K562 (cell line): Measurements from ENCODE around the gene FANCC. TPM values are rescaled to one million over a fixed set of nuclear protein-coding genes. Genes with fewer than 3 reads are reported as not detected.

Experiments used
- BCL6 ChIP-seq: fragments of 250-450 bp; sonication (Bioruptor Pico); IDR thresholded peaks from 2 replicates; pipeline ENCODE4 v1.4.0; 2020
- BDP1 ChIP-seq: IDR thresholded peaks from 3 replicates; pipeline ENCODE4 v1.6.1; 2011; ENCODE audit not compliant: insufficient read length, insufficient read depth
- CBFA2T2 ChIP-seq: fragments of 450-650 bp; conservative IDR thresholded peaks from 2 replicates; pipeline ENCODE4 v1.6.1; 2017; ENCODE audit warnings: mild to moderate bottlenecking
- DACH1 ChIP-seq: fragments of 450-650 bp; IDR thresholded peaks from 2 replicates; pipeline ENCODE4 v1.6.1; 2018; ENCODE audit not compliant: partially characterized antibody
- ELF1 ChIP-seq: fragments of 200-800 bp; sonication (Bioruptor generic); IDR thresholded peaks from 2 replicates; pipeline ENCODE4 v1.6.1; 2016; ENCODE audit warnings: missing genetic modification characterization, missing compliant biosample characterization
- FOXA1 ChIP-seq: fragments of 450-650 bp; IDR thresholded peaks from 2 replicates; pipeline ENCODE4 v1.6.1; 2016; ENCODE audit warnings: mild to moderate bottlenecking, borderline replicate concordance
- HDAC1 ChIP-seq, 2 experiments: fragments of 450-650 bp; IDR thresholded peaks; 2 replicates each; pipeline ENCODE4 v1.6.1; 2016 to 2017; ENCODE audit warnings: inconsistent platforms in 1 of 2, mild to moderate bottlenecking in 1 of 2, moderate library complexity in 1 of 2
- KDM1A ChIP-seq, 2 experiments: fragments of 450-650 bp; IDR thresholded peaks; 2 replicates each; pipeline ENCODE4 v1.6.1; 2016; ENCODE audit warnings: mild to moderate bottlenecking in 2 of 2
- MAFF ChIP-seq: IDR thresholded peaks from 2 replicates; pipeline ENCODE4 v1.6.1; 2012; ENCODE audit warnings: low read length, improper control_type of control experiment
- MYNN ChIP-seq, 2 experiments: sonication (generic); formaldehyde crosslinking in 1 of 2; IDR thresholded peaks; 2 replicates each; pipeline versions ENCODE4 v1.5.0 to v1.6.1; 2016 to 2020; ENCODE audit warnings: antibody characterized with exemption in 1 of 2, missing genetic modification reagents in 1 of 2
- RAD21 ChIP-seq, 2 experiments: fragments of 250-450 bp in 1 of 2; fragments of 450-650 bp in 1 of 2; sonication (Bioruptor Pico) in 1 of 2; formaldehyde crosslinking in 1 of 2; IDR thresholded peaks in 1 of 2; conservative IDR thresholded peaks in 1 of 2; 2 replicates each; pipeline versions ENCODE4 v1.4.0 to v1.8.0; 2020 to 2022; ENCODE audit warnings: mild to moderate bottlenecking in 2 of 2, moderate library complexity in 1 of 2
- REST ChIP-seq, 2 experiments: fragments of 450-650 bp; formaldehyde crosslinking in 1 of 2; IDR thresholded peaks; 2 replicates each; pipeline versions ENCODE4 v1.4.0 to v1.6.1; 2014 to 2020; ENCODE audit warnings: mild to moderate bottlenecking in 2 of 2, borderline replicate concordance in 1 of 2, low read depth in 1 of 2
- SIN3B ChIP-seq: fragments of 450-650 bp; IDR thresholded peaks from 2 replicates; pipeline ENCODE4 v1.6.1; 2017; ENCODE audit warnings: low read depth, mild to moderate bottlenecking, moderate library complexity
- TEAD4 ChIP-seq, 2 experiments: sonication (generic) in 1 of 2; formaldehyde crosslinking in 1 of 2; IDR thresholded peaks; 2 replicates each; pipeline versions ENCODE4 v1.6.1 to v1.8.0; 2012 to 2022; ENCODE audit warnings: borderline replicate concordance in 1 of 2, inconsistent platforms in 1 of 2, low read length in 1 of 2, mild to moderate bottlenecking in 1 of 2, missing genetic modification reagents in 1 of 2
- ZKSCAN1 ChIP-seq: fragments of 150-350 bp; IDR thresholded peaks from 2 replicates; pipeline ENCODE4 v1.6.1; 2016; ENCODE audit warnings: low read depth, low read length
- ZSCAN32 ChIP-seq: fragments of 450-650 bp; formaldehyde crosslinking; IDR thresholded peaks from 2 replicates; pipeline ENCODE4 v1.4.0; 2020; ENCODE audit warnings: mild to moderate bottlenecking, moderate library complexity
- polyA plus RNA-seq, 8 experiments: library from polyadenylated mRNA; depleted of rRNA in 4 of 8; stranded (reverse) in 5 of 8; unstranded in 3 of 8; fragments of >200 nt; fragmentation: Nextera tagmentation in 2 of 8; fragmentation: Illumina TruSeq in 1 of 8; extraction: Ambion mirVana in 2 of 8; extraction: Trizol in 1 of 8; gene quantifications; 2 replicates each; pipeline versions ENCODE4 v1.2.1 to v1.2.3, GENCODE V29; 2011 to 2014; ENCODE audit warnings: inconsistent platforms in 1 of 8, missing spikeins in 1 of 8
- total RNA-seq, 7 experiments: library from RNA; depleted of rRNA in 6 of 7; stranded (reverse); fragments of >200 nt in 6 of 7; fragmentation: Illumina TruSeq in 2 of 7; extraction: Trizol in 2 of 7; gene quantifications; 2 replicates each; pipeline versions ENCODE4 v1.2.1 to v1.2.3, GENCODE V29; 2011 to 2021; ENCODE audit warnings: low replicate concordance in 1 of 7
- TF ChIP-seq, protein P1 (sequence below): sonication (generic); formaldehyde crosslinking; IDR thresholded peaks from 2 replicates; pipeline ENCODE4 v1.5.0; 2020; ENCODE audit warnings: missing genetic modification reagents

FANCC gene
- total and polyA plus RNA-seq, 9 of the 15 experiments (the other 6 are each of a cell fraction or from before 2014, with no cell fraction given): 4.6 to 18.4 (median 14.2) TPM

- TF ChIP-seq REST (IDR thresholded peaks at IDR 0.05; ENCODE audit: borderline replicate concordance): peak; percentile 25; the same call in 1 of the 2 replicates
- no peak for TF ChIP-seq REST (CRISPR knock-in tag; IDR thresholded peaks at IDR 0.05; ENCODE audit: low read depth)
- no peak for TF ChIP-seq BCL6 (CRISPR knock-in tag)
- no peak for TF ChIP-seq DACH1
- no peak for TF ChIP-seq FOXA1
- TF ChIP-seq ZKSCAN1: no peak
- no peak for TF ChIP-seq ZSCAN32 (CRISPR knock-in tag)
- no peak for TF ChIP-seq SIN3B
- peak in 1 of 2 experiments; percentile 44; a peak in 1 of 4 replicates for TF ChIP-seq HDAC1 (IDR thresholded peaks at IDR 0.05)
- TF ChIP-seq ELF1: no peak
- TF ChIP-seq, protein P1, sequence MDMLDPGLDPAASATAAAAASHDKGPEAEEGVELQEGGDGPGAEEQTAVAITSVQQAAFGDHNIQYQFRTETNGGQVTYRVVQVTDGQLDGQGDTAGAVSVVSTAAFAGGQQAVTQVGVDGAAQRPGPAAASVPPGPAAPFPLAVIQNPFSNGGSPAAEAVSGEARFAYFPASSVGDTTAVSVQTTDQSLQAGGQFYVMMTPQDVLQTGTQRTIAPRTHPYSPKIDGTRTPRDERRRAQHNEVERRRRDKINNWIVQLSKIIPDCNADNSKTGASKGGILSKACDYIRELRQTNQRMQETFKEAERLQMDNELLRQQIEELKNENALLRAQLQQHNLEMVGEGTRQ: no peak
- TF ChIP-seq TEAD4 (IDR thresholded peaks at IDR 0.05; ENCODE audit: low read length): peak; percentile 49
- no peak for TF ChIP-seq TEAD4 (CRISPR knock-in tag; IDR thresholded peaks at IDR 0.05; ENCODE audit: borderline replicate concordance)
- peak; percentile 66 to 75 for TF ChIP-seq KDM1A (IDR thresholded peaks at IDR 0.05)
- peak in 1 of 2 experiments; percentile 48; a peak in 3 of 4 replicates for TF ChIP-seq RAD21 (CRISPR knock-in tag; conservative IDR thresholded peaks at IDR 0.05 in 1 of 2, IDR thresholded peaks at IDR 0.05 in 1 of 2)
- peak; percentile 98 for TF ChIP-seq MYNN (IDR thresholded peaks at IDR 0.05)
- TF ChIP-seq MYNN (CRISPR knock-in tag; IDR thresholded peaks at IDR 0.05): peak; percentile 72; the same call in 1 of the 2 replicates
- peak; percentile 40; the same call in 1 of the 2 replicates for TF ChIP-seq CBFA2T2
- no peak for TF ChIP-seq BDP1
- TF ChIP-seq MAFF: no peak
Measured at GRCh38 chr9:95264954-95265615, 52.4 kb downstream of the FANCC start (continued).
